B cell (primary cell): ENCODE measurements around the gene ORMDL2. TPM values are rescaled to one million over a fixed set of nuclear protein-coding genes. Genes with fewer than 3 reads are reported as not detected.

Source experiments
- ATAC-seq: fragments of 200-7000 bp; cut with Tn5 transposase; one replicate; pipeline ENCODE4 v1.10.0; 2021; ENCODE audit warnings: low read depth, mild to moderate bottlenecking, moderate number of reproducible peaks, moderate library complexity
- CTCF ChIA-PET: fragments of 350-600 bp; sonication (Branson Sonifier 250); formaldehyde crosslinking; loops from one replicate; lab custom pipeline; 2021; ENCODE audit warnings: antibody characterized with exemption, inconsistent platforms; lab: Charles Lee
- POLR2A ChIA-PET: fragments of 350-600 bp; sonication (Branson Sonifier 250); formaldehyde crosslinking; loops from one replicate; lab custom pipeline; 2021; ENCODE audit warnings: antibody characterized with exemption; lab: Charles Lee
- DNase-seq: peaks from one replicate; pipeline ENCODE4 v3.0.0; 2013
- H2AFZ ChIP-seq: 2 replicates; pipeline ENCODE4 v1.6.1; 2012; ENCODE audit warnings: mild to moderate bottlenecking, low read depth, low read length; ENCODE audit not compliant: insufficient read depth, poor library complexity, severe bottlenecking
- H3K27ac ChIP-seq, 2 donors: 1 replicate in 1 of 2; 2 replicates in 1 of 2; pipeline ENCODE4 v1.5.1; 2012 to 2013; ENCODE audit warnings: low read length in 2 of 2, mild to moderate bottlenecking in 2 of 2, moderate library complexity in 1 of 2
- H3K27me3 ChIP-seq, 4 experiments: fragments of 200-600 bp in 1 of 4; sonication (generic) in 1 of 4; replicated peaks in 1 of 4; 1 replicate in 2 of 4; 2 replicates in 2 of 4; pipeline versions ENCODE4 v1.6.1 to v1.7.0; 2013 to 2016; ENCODE audit warnings: low read length in 3 of 4, mild to moderate bottlenecking in 2 of 4, mixed read lengths in 1 of 4, moderate library complexity in 1 of 4; ENCODE audit not compliant: insufficient read depth in 4 of 4, control insufficient read depth in 3 of 4; ENCODE audit errors: control extremely low read depth in 1 of 4
- H3K36me3 ChIP-seq, 2 experiments: replicated peaks in 1 of 2; 1 replicate in 1 of 2; 2 replicates in 1 of 2; pipeline versions ENCODE4 v1.6.1 to v1.7.1; 2013; ENCODE audit warnings: low read length in 1 of 2; ENCODE audit not compliant: insufficient read depth in 2 of 2, control insufficient read depth in 1 of 2; ENCODE audit errors: control extremely low read depth in 1 of 2, extremely low read depth in 1 of 2
- H3K4me1 ChIP-seq, 2 donors: fragments of 200-600 bp in 1 of 2; sonication (generic) in 1 of 2; 1 replicate in 1 of 2; 2 replicates in 1 of 2; pipeline versions ENCODE4 v1.5.1 to v1.6.1; 2013 to 2017; ENCODE audit warnings: low read length in 2 of 2; ENCODE audit not compliant: control insufficient read depth in 2 of 2, insufficient read depth in 2 of 2
- H3K4me2 ChIP-seq: replicated peaks from 2 replicates; pipeline ENCODE3; 2012; ENCODE audit warnings: mild to moderate bottlenecking, low read depth, low read length; ENCODE audit not compliant: poor library complexity, severe bottlenecking
- H3K4me3 ChIP-seq, 5 experiments: fragments of 200-600 bp in 1 of 5; sonication (generic) in 1 of 5; 1 replicate in 3 of 5; 2 replicates in 2 of 5; pipeline versions ENCODE4 v1.5.1 to v1.7.0; 2011 to 2016; ENCODE audit warnings: low read length in 4 of 5, mild to moderate bottlenecking in 4 of 5, low read depth in 2 of 5, control low read depth in 1 of 5, moderate library complexity in 1 of 5; ENCODE audit not compliant: insufficient read depth in 1 of 5; ENCODE audit errors: control extremely low read depth in 1 of 5, extremely low read depth in 1 of 5
- H3K79me2 ChIP-seq: fragments of 200-600 bp; sonication (generic); one replicate; pipeline ENCODE4 v1.6.0; 2016; ENCODE audit warnings: low read length; ENCODE audit not compliant: control insufficient read depth, insufficient read depth
- H3K9ac ChIP-seq: fragments of 200-600 bp; sonication (generic); 2 replicates; pipeline ENCODE4 v1.6.1; 2017; ENCODE audit warnings: mild to moderate bottlenecking, low read length, moderate library complexity
- H3K9me3 ChIP-seq, 3 donors: one replicate each; pipeline versions ENCODE4 v1.6.1 to v1.7.1; 2013; ENCODE audit warnings: low read length in 2 of 3; ENCODE audit not compliant: control insufficient read depth in 2 of 3, insufficient read depth in 1 of 3; ENCODE audit errors: control extremely low read depth in 1 of 3
- H4K20me1 ChIP-seq: 2 replicates; pipeline ENCODE4 v1.6.0; 2012; ENCODE audit warnings: mild to moderate bottlenecking, low read length; ENCODE audit not compliant: insufficient read depth, control insufficient read depth, poor library complexity, severe bottlenecking
- H3K27ac Mint-ChIP-seq: one replicate; pipeline ENCODE4 v1.8.0; 2021; ENCODE audit warnings: mixed read lengths
- H3K27me3 Mint-ChIP-seq: one replicate; pipeline ENCODE4 v1.8.0; 2021; ENCODE audit warnings: mixed read lengths
- H3K4me1 Mint-ChIP-seq: one replicate; pipeline ENCODE4 v1.8.0; 2021; ENCODE audit warnings: mixed read lengths
- H3K4me3 Mint-ChIP-seq: one replicate; pipeline ENCODE4 v1.8.0; 2021; ENCODE audit warnings: mixed read lengths
- H3K9me3 Mint-ChIP-seq: one replicate; pipeline ENCODE4 v1.8.0; 2022; ENCODE audit warnings: mixed read lengths; ENCODE audit not compliant: insufficient read depth
- EZH2 ChIP-seq: IDR thresholded peaks from 2 replicates; pipeline ENCODE4 v1.6.1; 2012; ENCODE audit warnings: borderline replicate concordance, low read depth, mild to moderate bottlenecking, moderate library complexity, low read length; ENCODE audit not compliant: insufficient read depth, poor library complexity, severe bottlenecking
- whole genome bisulfite sequencing: methylation state at CpG from one replicate; pipeline ENCODE4 v1.1.5; 2013; ENCODE audit warnings: missing lambda C conversion rate; ENCODE audit not compliant: insufficient coverage; 5-methylcytosine and 5-hydroxymethylcytosine counted together
- intact Hi-C: fragments of 100-400 bp; cut with micrococcal nuclease; formaldehyde crosslinking; loops from one replicate; pipeline ENCODE4 v1.10.0; 2022
- polyA plus RNA-seq: library from polyadenylated mRNA; depleted of rRNA; stranded (reverse); fragments of >200 nt; gene quantifications from 2 replicates; pipeline ENCODE4 v1.2.3, GENCODE V29; 2012
- total RNA-seq, 2 donors: library from RNA; stranded (reverse); fragments of 120-200 nt in 1 of 2; gene quantifications; 1 replicate in 1 of 2; 2 replicates in 1 of 2; pipeline versions ENCODE4 v1.2.3 to v1.2.4, GENCODE V29; 2013 to 2022
- TF ChIP-seq, protein P1 (sequence below): fragments of 200-600 bp; IDR thresholded peaks from one replicate; pipeline ENCODE4 v1.8.0; 2022; ENCODE audit warnings: antibody characterized with exemption, mild to moderate bottlenecking

Gene ORMDL2
- total and polyA plus RNA-seq, 2 donors (not counting 1 experiment from before 2014, with no cell fraction given), result 22.7 to 41.9 TPM

DNA sequence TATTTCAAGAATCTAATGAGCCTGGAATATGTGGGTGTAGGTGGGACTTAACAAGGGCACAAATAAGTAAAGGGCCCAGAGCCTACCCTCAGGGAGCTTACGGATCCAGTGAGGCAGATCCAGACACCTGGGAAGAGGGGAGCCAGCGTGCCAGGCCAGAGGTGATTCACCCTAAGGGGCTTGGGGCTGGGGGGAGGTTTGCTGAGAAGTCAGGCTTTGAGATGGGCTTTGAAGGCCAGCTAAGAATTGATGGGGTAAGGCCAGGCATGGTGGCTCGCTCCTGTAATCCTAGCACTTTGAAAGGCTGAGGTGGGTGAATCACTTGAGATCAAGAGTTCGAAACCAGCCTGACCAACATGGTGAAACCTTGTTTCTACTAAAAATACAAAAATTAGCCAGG is 25.6 kb downstream of the ORMDL2 start:
- no peaks in the 10 kb centered on the region for H3K9me3 ChIP-seq
- H2AFZ ChIP-seq, result no peak overlapping the region
- Mint-ChIP-seq H3K9me3 (no peaks in the 10 kb centered on the region), H3K27ac (no peak overlapping the region), H3K4me1 (no peaks in the 10 kb centered on the region), H3K27me3 (peaks cover 11% of the 10 kb centered on the region), H3K4me3 (no peak overlapping the region)
- no peaks in the 10 kb centered on the region for H3K27me3 ChIP-seq
- TF ChIP-seq EZH2, result no peak
- TF ChIP-seq, protein P1, sequence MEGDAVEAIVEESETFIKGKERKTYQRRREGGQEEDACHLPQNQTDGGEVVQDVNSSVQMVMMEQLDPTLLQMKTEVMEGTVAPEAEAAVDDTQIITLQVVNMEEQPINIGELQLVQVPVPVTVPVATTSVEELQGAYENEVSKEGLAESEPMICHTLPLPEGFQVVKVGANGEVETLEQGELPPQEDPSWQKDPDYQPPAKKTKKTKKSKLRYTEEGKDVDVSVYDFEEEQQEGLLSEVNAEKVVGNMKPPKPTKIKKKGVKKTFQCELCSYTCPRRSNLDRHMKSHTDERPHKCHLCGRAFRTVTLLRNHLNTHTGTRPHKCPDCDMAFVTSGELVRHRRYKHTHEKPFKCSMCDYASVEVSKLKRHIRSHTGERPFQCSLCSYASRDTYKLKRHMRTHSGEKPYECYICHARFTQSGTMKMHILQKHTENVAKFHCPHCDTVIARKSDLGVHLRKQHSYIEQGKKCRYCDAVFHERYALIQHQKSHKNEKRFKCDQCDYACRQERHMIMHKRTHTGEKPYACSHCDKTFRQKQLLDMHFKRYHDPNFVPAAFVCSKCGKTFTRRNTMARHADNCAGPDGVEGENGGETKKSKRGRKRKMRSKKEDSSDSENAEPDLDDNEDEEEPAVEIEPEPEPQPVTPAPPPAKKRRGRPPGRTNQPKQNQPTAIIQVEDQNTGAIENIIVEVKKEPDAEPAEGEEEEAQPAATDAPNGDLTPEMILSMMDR, result no peak
- ChIA-PET POLR2A (no interaction called here), CTCF (no interaction called here)
- intact Hi-C loops, result no loop called here
- ATAC-seq, result no peak
- no peaks in the 10 kb centered on the region for H3K4me1 ChIP-seq
- 93% methylated on average over 3 of the region's 4 CpGs for WGBS
- H3K4me3 ChIP-seq, result no peak overlapping the region
- no peak overlapping the region for H3K4me2 ChIP-seq
- no peak overlapping the region for H3K27ac ChIP-seq
- H3K36me3 ChIP-seq, result no peaks in the 10 kb centered on the region
- no peaks in the 10 kb centered on the region for H4K20me1 ChIP-seq
- DNase-seq, result no peak
- H3K9ac ChIP-seq, result no peak overlapping the region
- no peaks in the 10 kb centered on the region for H3K79me2 ChIP-seq

DNA sequence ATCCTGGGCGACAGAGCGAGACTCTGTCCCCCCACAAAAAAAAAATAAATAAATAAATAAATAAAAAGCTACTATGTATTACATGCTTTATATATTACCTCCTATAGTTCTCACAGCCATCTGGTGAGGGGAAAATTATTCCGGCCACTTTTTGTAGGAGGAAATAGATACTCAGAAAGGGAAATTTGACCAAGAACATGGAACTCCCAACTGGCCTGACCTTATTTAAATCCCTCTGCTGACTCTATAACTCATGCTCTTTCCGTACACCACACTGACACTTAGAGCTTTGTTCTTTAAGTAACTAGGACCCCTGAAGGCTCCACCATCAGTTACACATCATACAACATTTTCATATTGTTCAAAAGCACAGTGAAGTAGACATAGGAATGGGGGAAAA is 27.1 kb downstream of the ORMDL2 start:
- DNase-seq (no peak), ATAC-seq (no peak)
- no peak overlapping the region for H2AFZ ChIP-seq
- intact Hi-C loops, result no loop called here
- H3K79me2 ChIP-seq, result no peaks in the 10 kb centered on the region
- Mint-ChIP-seq H3K4me1 (no peaks in the 10 kb centered on the region), H3K27ac (no peak overlapping the region), H3K4me3 (no peak overlapping the region), H3K27me3 (peaks cover 21% of the 10 kb centered on the region), H3K9me3 (no peaks in the 10 kb centered on the region)
- no peaks in the 10 kb centered on the region for H3K4me1 ChIP-seq
- H3K9me3 ChIP-seq, result no peaks in the 10 kb centered on the region
- H3K27ac ChIP-seq, result no peak overlapping the region
- TF ChIP-seq, protein P1, result no peak
- no peak for TF ChIP-seq EZH2
- no CpG with 5 or more reads among the region's 4 CpGs for WGBS
- no peaks in the 10 kb centered on the region for H4K20me1 ChIP-seq
- no peak overlapping the region for H3K4me3 ChIP-seq
- ChIA-PET POLR2A (interaction anchor here (0.5 kb wide), 1 partner anchor 21 kb away, joined by 3 read pairs; no protein-coding TSS in a partner anchor), CTCF (no interaction called here)
- H3K9ac ChIP-seq, result no peak overlapping the region
- H3K27me3 ChIP-seq, result peaks cover 0 to 5% (median 4%) of the 10 kb centered on the region in 4 experiments
- no peaks in the 10 kb centered on the region for H3K36me3 ChIP-seq
- no peak overlapping the region for H3K4me2 ChIP-seq
